ENCODE measurements around the gene SPTBN1.

SPTBN1 gene

DNA sequence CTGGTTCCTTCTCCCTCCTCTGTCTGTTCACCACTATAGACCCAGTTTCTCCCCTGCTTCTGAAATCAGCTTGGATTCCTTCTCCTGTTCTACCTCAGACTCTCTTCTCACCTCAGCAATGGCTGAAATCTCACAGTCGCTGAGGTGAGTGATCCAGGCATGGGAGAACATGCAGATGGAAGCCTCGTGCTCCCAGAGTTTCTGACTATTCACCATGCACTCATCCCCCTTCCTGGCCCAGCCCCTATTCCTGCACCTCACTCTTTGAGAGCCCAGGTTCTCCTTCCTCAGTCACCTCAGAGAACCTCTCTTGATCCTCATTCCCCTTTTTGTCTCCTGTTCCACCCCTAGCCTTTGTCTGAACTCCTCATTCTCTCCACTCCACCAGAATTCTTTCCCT is 78.5 kb downstream of the SPTBN1 start:
- in situ Hi-C loops (cut with MboI; ENCODE audit: low pct_unique_long_range_greater_than_20kb, low sequenced_read_pairs, unreplicated experiment): no loop called here
- TF ChIP-seq, protein P1, sequence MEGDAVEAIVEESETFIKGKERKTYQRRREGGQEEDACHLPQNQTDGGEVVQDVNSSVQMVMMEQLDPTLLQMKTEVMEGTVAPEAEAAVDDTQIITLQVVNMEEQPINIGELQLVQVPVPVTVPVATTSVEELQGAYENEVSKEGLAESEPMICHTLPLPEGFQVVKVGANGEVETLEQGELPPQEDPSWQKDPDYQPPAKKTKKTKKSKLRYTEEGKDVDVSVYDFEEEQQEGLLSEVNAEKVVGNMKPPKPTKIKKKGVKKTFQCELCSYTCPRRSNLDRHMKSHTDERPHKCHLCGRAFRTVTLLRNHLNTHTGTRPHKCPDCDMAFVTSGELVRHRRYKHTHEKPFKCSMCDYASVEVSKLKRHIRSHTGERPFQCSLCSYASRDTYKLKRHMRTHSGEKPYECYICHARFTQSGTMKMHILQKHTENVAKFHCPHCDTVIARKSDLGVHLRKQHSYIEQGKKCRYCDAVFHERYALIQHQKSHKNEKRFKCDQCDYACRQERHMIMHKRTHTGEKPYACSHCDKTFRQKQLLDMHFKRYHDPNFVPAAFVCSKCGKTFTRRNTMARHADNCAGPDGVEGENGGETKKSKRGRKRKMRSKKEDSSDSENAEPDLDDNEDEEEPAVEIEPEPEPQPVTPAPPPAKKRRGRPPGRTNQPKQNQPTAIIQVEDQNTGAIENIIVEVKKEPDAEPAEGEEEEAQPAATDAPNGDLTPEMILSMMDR (IDR thresholded peaks at IDR 0.05; ENCODE audit: extremely low read depth, insufficient read depth, missing control alignments): no peak
- no peak for DNase-seq (ENCODE audit: low spot score)

DNA sequence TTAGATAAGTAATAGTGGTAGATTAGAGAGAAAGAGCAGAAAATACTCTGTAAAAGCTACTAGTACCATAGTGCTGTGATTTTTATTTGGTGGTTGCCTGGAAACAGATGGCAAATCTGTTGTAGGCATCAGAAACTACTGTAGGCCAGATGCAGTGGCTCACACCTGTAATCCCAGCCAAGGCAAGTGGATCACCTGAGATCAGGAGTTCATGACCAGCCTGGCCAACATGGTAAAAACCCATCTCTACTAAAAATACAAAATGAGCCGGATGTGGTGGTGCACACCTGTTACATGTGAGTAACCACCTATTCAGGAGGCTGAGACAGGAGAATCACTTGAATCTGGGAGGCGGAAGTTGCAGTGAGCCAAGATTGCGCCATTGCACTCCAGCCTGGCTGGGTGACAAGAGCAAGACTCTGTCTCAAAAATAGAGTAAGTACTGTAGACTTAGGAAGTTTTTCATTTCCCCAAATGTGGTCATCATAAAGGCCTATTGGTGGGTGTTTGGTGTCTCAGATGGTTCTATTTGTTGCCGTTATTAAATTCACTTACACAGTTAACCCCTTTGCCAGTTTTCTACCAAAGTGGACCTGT is 79.6 kb downstream of the SPTBN1 start:
- in situ Hi-C loops (cut with MboI; ENCODE audit: low pct_unique_long_range_greater_than_20kb, low sequenced_read_pairs, unreplicated experiment): no loop called here
- DNase-seq (ENCODE audit: low spot score): no peak
- TF ChIP-seq, protein P1 (IDR thresholded peaks at IDR 0.05; ENCODE audit: extremely low read depth, insufficient read depth, missing control alignments): no peak

DNA sequence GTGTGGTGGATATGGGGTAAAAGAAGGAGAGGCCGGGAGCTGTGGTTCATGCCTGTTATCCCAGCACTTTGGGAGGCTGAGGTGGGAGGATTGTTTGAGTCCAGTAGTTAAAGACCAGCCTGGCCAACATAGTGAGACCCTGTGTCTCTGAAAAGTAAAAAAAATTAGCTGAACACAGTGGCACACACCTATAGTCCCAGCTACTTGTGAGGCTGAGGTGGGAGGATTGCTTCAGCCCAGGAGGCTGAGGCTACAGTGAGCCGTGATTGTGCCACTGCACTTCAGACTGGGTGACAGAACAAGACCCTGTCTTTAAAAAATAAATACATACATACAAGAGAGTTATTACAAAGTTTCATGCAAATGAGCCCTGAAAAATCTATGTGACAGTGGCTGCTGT is 80.6 kb downstream of the SPTBN1 start:
- DNase-seq (ENCODE audit: low spot score): no peak
- TF ChIP-seq, protein P1 (IDR thresholded peaks at IDR 0.05; ENCODE audit: extremely low read depth, insufficient read depth, missing control alignments): no peak
- in situ Hi-C loops (cut with MboI; ENCODE audit: low pct_unique_long_range_greater_than_20kb, low sequenced_read_pairs, unreplicated experiment): no loop called here

DNA sequence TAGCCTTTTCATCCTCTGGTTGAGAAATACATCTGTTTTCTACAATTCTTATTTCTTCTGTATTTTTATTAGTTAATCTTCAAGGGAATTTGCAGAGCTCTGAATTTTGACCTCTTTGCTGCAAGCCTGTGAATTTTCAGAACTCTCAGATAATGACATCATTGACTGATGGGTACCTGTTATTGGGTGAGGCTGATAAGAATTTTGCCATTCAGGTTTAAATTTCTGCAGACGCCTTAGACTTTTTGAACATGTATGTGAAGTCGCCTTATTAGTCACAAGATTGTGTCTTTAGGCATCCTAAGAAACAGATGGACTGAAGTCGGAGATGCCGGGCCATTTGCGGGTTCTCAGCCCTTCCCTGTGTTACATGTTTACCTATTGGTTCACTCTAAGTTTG is 82.4 kb downstream of the SPTBN1 start:
- DNase-seq (ENCODE audit: low spot score): no peak
- in situ Hi-C loops (cut with MboI; ENCODE audit: low pct_unique_long_range_greater_than_20kb, low sequenced_read_pairs, unreplicated experiment): no loop called here
- TF ChIP-seq, protein P1 (IDR thresholded peaks at IDR 0.05; ENCODE audit: extremely low read depth, insufficient read depth, missing control alignments): no peak

DNA sequence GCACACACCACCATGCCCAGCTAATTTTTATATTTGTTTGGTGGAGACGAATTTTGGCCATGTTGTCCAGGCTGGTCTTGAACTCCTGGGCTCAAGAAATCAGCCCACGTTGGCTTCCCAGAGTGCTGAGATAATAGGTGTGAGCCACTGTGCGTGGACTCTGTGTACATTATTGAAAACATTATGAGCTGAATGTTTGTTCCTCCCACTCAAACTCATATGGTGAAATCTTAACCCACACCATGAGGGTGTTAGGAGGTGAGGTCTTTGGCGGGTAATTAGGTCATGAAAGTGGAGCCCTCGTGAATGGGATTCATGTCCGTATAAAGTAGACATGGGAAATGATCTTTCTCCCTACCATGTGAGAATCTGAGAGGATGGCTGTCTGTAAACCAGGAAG is 83.6 kb downstream of the SPTBN1 start:
- TF ChIP-seq, protein P1 (IDR thresholded peaks at IDR 0.05; ENCODE audit: extremely low read depth, insufficient read depth, missing control alignments): no peak
- no peak for DNase-seq (ENCODE audit: low spot score)
- in situ Hi-C loops (cut with MboI; ENCODE audit: low pct_unique_long_range_greater_than_20kb, low sequenced_read_pairs, unreplicated experiment): no loop called here

DNA sequence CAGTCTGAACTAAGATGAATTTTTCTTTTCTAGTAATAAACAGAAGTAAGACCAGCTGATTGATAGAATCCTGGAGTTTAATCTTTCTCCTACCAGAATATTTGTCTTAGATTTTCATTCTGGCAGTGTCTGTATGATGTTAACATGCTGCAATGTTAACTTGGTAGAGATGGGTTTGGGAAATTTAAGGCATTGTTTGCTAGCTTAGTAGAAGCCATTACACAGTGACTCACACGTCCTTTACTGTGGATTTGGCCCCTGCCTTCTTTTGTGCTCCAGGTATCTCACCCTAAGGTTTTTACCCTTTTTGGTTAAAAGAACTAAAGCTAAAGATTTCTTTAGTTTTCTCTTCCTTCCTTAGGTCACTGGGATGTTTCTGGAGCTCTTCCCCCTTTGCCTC is 84.1 kb downstream of the SPTBN1 start:
- TF ChIP-seq, protein P1 (IDR thresholded peaks at IDR 0.05; ENCODE audit: extremely low read depth, insufficient read depth, missing control alignments): no peak
- no peak for DNase-seq (ENCODE audit: low spot score)
- in situ Hi-C loops (cut with MboI; ENCODE audit: low pct_unique_long_range_greater_than_20kb, low sequenced_read_pairs, unreplicated experiment): no loop called here

DNA sequence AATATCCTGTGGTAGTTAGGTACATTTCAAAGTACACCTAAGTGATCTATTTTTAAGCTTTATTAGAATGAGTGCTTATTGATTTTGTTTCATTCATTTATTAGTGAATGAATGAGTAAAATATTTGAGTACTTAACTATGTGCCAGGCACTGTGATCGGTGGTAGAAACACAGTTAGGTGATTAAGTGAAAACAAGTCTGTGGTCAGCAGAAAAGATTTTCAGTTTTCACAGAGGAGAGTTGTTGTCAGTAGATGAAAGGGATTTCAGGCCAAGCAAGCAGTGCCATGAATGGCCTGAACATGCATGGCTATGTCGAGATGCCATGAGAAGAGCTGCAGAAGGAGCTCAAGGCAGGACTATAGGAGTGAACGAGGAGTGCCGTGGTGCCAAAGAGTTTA is 85.9 kb downstream of the SPTBN1 start:
- in situ Hi-C loops (cut with MboI; ENCODE audit: low pct_unique_long_range_greater_than_20kb, low sequenced_read_pairs, unreplicated experiment): no loop called here

More for the DNA sequence above, 85.9 kb downstream of the SPTBN1 start:
- TF ChIP-seq, protein P1 (IDR thresholded peaks at IDR 0.05; ENCODE audit: extremely low read depth, insufficient read depth, missing control alignments): no peak
- no peak for DNase-seq (ENCODE audit: low spot score)

All from GM13977 (cell line).